H9 (cell line): ENCODE data around the gene SOCS7. TPM values are rescaled to one million over a fixed set of nuclear protein-coding genes. Genes with fewer than 3 reads are reported as not detected.

ENCODE experiments used
- DNase-seq: peaks from one replicate; pipeline ENCODE4 v3.0.0-alpha.2; 2017
- H2AFZ ChIP-seq: one replicate; pipeline ENCODE4 v1.6.1; 2013; ENCODE audit warnings: mild to moderate bottlenecking, low read length, control low read depth, moderate library complexity
- H2AK5ac ChIP-seq: 2 replicates; pipeline ENCODE4 v1.6.1; 2013; ENCODE audit warnings: low read length, control low read depth, mixed read lengths; ENCODE audit not compliant: insufficient read length
- H2BK120ac ChIP-seq: one replicate; pipeline ENCODE4 v1.6.1; 2013; ENCODE audit warnings: low read depth, mild to moderate bottlenecking, low read length, control low read depth, inconsistent platforms; ENCODE audit not compliant: poor library complexity, severe bottlenecking
- H2BK12ac ChIP-seq: 2 replicates; pipeline ENCODE4 v1.6.1; 2013; ENCODE audit warnings: low read length, control low read depth, mixed read lengths, low read depth; ENCODE audit not compliant: insufficient read length
- H2BK15ac ChIP-seq: 2 replicates; pipeline ENCODE4 v1.6.1; 2013; ENCODE audit warnings: low read depth, low read length, control low read depth
- H2BK20ac ChIP-seq: one replicate; pipeline ENCODE4 v1.6.1; 2013; ENCODE audit warnings: low read depth, mild to moderate bottlenecking, low read length, control low read depth, inconsistent platforms; ENCODE audit not compliant: poor library complexity, severe bottlenecking
- H2BK5ac ChIP-seq: 2 replicates; pipeline ENCODE4 v1.6.1; 2013; ENCODE audit warnings: low read length, control low read depth, mixed read lengths; ENCODE audit not compliant: insufficient read length
- H3K14ac ChIP-seq: 2 replicates; pipeline ENCODE4 v1.6.1; 2013; ENCODE audit warnings: low read length, control low read depth; ENCODE audit not compliant: insufficient read depth
- H3K18ac ChIP-seq: 2 replicates; pipeline ENCODE4 v1.6.1; 2013; ENCODE audit warnings: low read depth, mild to moderate bottlenecking, mixed read lengths, low read length, control low read depth; ENCODE audit not compliant: insufficient read length
- H3K23ac ChIP-seq: 2 replicates; pipeline ENCODE4 v1.6.1; 2013; ENCODE audit warnings: low read length, control low read depth, mixed read lengths, low read depth; ENCODE audit not compliant: insufficient read length
- H3K23me2 ChIP-seq: 2 replicates; pipeline ENCODE4 v1.6.1; 2013; ENCODE audit warnings: low read depth, mild to moderate bottlenecking, mixed read lengths, low read length, control low read depth; ENCODE audit not compliant: insufficient read length, poor library complexity, severe bottlenecking
- H3K27ac ChIP-seq: 2 replicates; pipeline ENCODE4 v1.5.1; 2013; ENCODE audit warnings: low read length, control low read depth, mixed read lengths, low read depth; ENCODE audit not compliant: insufficient read length
- H3K27me3 ChIP-seq: 2 replicates; pipeline ENCODE4 v1.6.1; 2013; ENCODE audit warnings: low read length, control low read depth, inconsistent platforms; ENCODE audit not compliant: insufficient read depth
- H3K4ac ChIP-seq: 2 replicates; pipeline ENCODE4 v1.6.1; 2013; ENCODE audit warnings: low read depth, mild to moderate bottlenecking, control low read depth, inconsistent platforms, low read length, moderate library complexity
- H3K4me1 ChIP-seq: 2 replicates; pipeline ENCODE4 v1.6.1; 2013; ENCODE audit warnings: low read length, control low read depth, inconsistent platforms; ENCODE audit not compliant: insufficient read depth
- H3K4me2 ChIP-seq: 2 replicates; pipeline ENCODE4 v1.6.1; 2013; ENCODE audit warnings: low read length, control low read depth, mixed read lengths; ENCODE audit not compliant: insufficient read length, insufficient read depth
- H3K56ac ChIP-seq: 2 replicates; pipeline ENCODE4 v1.6.1; 2013; ENCODE audit warnings: low read depth, mild to moderate bottlenecking, mixed read lengths, low read length, control low read depth; ENCODE audit not compliant: insufficient read length
- H3K79me1 ChIP-seq: 2 replicates; pipeline ENCODE4 v1.6.1; 2013; ENCODE audit warnings: low read depth, mild to moderate bottlenecking, moderate library complexity, low read length, control low read depth, inconsistent platforms; ENCODE audit not compliant: insufficient read depth, poor library complexity, severe bottlenecking
- H3K79me2 ChIP-seq: 2 replicates; pipeline ENCODE4 v1.6.1; 2013; ENCODE audit warnings: low read length, control low read depth, inconsistent platforms; ENCODE audit not compliant: insufficient read depth
- H3K9ac ChIP-seq: 2 replicates; pipeline ENCODE4 v1.6.1; 2013; ENCODE audit warnings: low read length, control low read depth, mixed read lengths; ENCODE audit not compliant: insufficient read length; ENCODE audit errors: extremely low read depth
- H3K9me3 ChIP-seq: one replicate; pipeline ENCODE4 v1.6.1; 2013; ENCODE audit warnings: low read depth, low read length, inconsistent platforms; ENCODE audit not compliant: control insufficient read depth
- H3T11ph ChIP-seq: one replicate; pipeline ENCODE4 v1.6.1; 2013; ENCODE audit warnings: mild to moderate bottlenecking, low read length, control low read depth, inconsistent platforms
- H4K20me1 ChIP-seq: one replicate; pipeline ENCODE4 v1.6.1; 2013; ENCODE audit not compliant: control insufficient read depth, insufficient read length, insufficient read depth
- H4K5ac ChIP-seq: 2 replicates; pipeline ENCODE4 v1.6.1; 2013; ENCODE audit warnings: low read depth, mild to moderate bottlenecking, mixed read lengths, low read length, control low read depth; ENCODE audit not compliant: insufficient read length
- H4K8ac ChIP-seq: replicated peaks from 2 replicates; pipeline ENCODE4 v1.6.1; 2013; ENCODE audit warnings: low read length, control low read depth, mixed read lengths, low read depth; ENCODE audit not compliant: insufficient read length
- H4K91ac ChIP-seq: 2 replicates; pipeline ENCODE4 v1.6.1; 2013; ENCODE audit warnings: low read depth, mild to moderate bottlenecking, moderate library complexity, mixed read lengths, low read length, control low read depth; ENCODE audit not compliant: insufficient read length
- H3K27ac Mint-ChIP-seq, 3 experiments: 2 replicates in 2 of 3; 3 replicates in 1 of 3; pipeline ENCODE4 v1.8.0; 2020 to 2021; ENCODE audit warnings: mixed read lengths in 3 of 3, mild to moderate bottlenecking in 1 of 3, moderate library complexity in 1 of 3
- H3K27me3 Mint-ChIP-seq: 2 replicates; pipeline ENCODE4 v1.8.0; 2021; ENCODE audit warnings: low read depth, mild to moderate bottlenecking, moderate library complexity, mixed read lengths
- H3K36me3 Mint-ChIP-seq, 3 experiments: 2 replicates in 2 of 3; 3 replicates in 1 of 3; pipeline ENCODE4 v1.8.0; 2020 to 2021; ENCODE audit warnings: low read depth in 3 of 3, mixed read lengths in 3 of 3; ENCODE audit not compliant: insufficient read depth in 1 of 3
- H3K4me1 Mint-ChIP-seq, 2 experiments: 2 replicates each; pipeline ENCODE4 v1.8.0; 2020; ENCODE audit warnings: mixed read lengths in 2 of 2
- H3K4me3 Mint-ChIP-seq, 2 experiments: 2 replicates in 1 of 2; 3 replicates in 1 of 2; pipeline ENCODE4 v1.8.0; 2020 to 2021; ENCODE audit warnings: mild to moderate bottlenecking in 2 of 2, mixed read lengths in 2 of 2, moderate library complexity in 1 of 2
- H3K9me3 Mint-ChIP-seq, 2 experiments: 2 replicates in 1 of 2; 3 replicates in 1 of 2; pipeline ENCODE4 v1.8.0; 2020; ENCODE audit warnings: mild to moderate bottlenecking in 2 of 2, mixed read lengths in 2 of 2, moderate library complexity in 1 of 2
- WGBS: extraction: QIAGEN DNeasy Blood & Tissue Kit; methylation state at CpG from one replicate; pipeline ENCODE4 v1.1.7; 2013; ENCODE audit warnings: missing lambda C conversion rate, low lambda C conversion rate, mixed read lengths; ENCODE audit not compliant: insufficient read length; ENCODE audit errors: extremely low coverage; 5-methylcytosine and 5-hydroxymethylcytosine counted together
- total RNA-seq: library from RNA; stranded (reverse); gene quantifications from 2 replicates; pipeline ENCODE4 v1.2.1, GENCODE V29; 2021
- TF ChIP-seq, protein P1 (sequence below): fragments of 200-600 bp; sonication (generic); conservative IDR thresholded peaks from 3 replicates; pipeline ENCODE4 v1.8.0; 2021; ENCODE audit warnings: antibody characterized with exemption, mild to moderate bottlenecking

SOCS7 gene
- total RNA-seq, 1 experiment from 2014 or later, result 31.0 TPM

DNA sequence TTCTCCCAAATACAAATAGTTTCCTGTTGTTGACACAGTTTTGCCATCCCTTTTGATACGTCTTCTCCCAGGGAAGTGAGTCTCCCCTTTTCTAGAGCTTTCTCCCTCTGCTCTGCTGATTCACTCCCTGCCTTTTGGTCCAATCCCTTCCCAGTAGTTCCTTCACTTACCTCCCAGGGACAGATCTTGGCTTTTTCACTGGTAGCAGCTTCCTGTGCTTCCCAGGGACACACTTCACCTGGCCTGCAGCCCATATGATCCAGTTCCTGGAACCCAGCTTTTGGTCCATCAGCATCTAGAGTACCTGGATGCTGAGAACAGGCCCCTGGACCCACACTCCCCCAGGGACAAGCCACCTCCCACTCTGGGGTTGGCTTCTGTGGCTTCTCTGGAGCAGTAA is 23.7 kb upstream of the SOCS7 start:
- Mint-ChIP-seq H3K27me3 (no peaks in the 10 kb centered on the region; the same call in 1 of the 2 replicates), H3K4me3 (no peak overlapping the region), H3K27ac (peak overlapping the region in 1 of 3 experiments; percentile 54; a peak in 1 of 7 replicates), H3K36me3 (peaks cover 3 to 12% (median 7%) of the 10 kb centered on the region in 3 experiments; a peak in 6 of 7 replicates), H3K4me1 (peaks cover 30 to 35% of the 10 kb centered on the region in 2 experiments), H3K9me3 (no peaks in the 10 kb centered on the region)
- peak; percentile 21 for DNase-seq
- H3K27me3 ChIP-seq, result no peaks in the 10 kb centered on the region
- H3K79me1 ChIP-seq, result no peaks in the 10 kb centered on the region
- H4K5ac ChIP-seq, result no peak overlapping the region
- no peak overlapping the region for H3K56ac ChIP-seq
- TF ChIP-seq, protein P1, sequence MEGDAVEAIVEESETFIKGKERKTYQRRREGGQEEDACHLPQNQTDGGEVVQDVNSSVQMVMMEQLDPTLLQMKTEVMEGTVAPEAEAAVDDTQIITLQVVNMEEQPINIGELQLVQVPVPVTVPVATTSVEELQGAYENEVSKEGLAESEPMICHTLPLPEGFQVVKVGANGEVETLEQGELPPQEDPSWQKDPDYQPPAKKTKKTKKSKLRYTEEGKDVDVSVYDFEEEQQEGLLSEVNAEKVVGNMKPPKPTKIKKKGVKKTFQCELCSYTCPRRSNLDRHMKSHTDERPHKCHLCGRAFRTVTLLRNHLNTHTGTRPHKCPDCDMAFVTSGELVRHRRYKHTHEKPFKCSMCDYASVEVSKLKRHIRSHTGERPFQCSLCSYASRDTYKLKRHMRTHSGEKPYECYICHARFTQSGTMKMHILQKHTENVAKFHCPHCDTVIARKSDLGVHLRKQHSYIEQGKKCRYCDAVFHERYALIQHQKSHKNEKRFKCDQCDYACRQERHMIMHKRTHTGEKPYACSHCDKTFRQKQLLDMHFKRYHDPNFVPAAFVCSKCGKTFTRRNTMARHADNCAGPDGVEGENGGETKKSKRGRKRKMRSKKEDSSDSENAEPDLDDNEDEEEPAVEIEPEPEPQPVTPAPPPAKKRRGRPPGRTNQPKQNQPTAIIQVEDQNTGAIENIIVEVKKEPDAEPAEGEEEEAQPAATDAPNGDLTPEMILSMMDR, result no peak
- H3T11ph ChIP-seq, result no peak overlapping the region
- H4K20me1 ChIP-seq, result no peaks in the 10 kb centered on the region
- H3K27ac ChIP-seq, result no peak overlapping the region
- H3K14ac ChIP-seq, result no peak overlapping the region
- H2BK5ac ChIP-seq, result no peak overlapping the region
- peaks cover 3% of the 10 kb centered on the region; the same call in 1 of the 2 replicates for H3K4me1 ChIP-seq
- H2AFZ ChIP-seq, result no peak overlapping the region
- H3K9me3 ChIP-seq, result no peaks in the 10 kb centered on the region
- no peak overlapping the region for H3K4me2 ChIP-seq
- no peak overlapping the region for H3K23ac ChIP-seq
- H3K79me2 ChIP-seq, result no peaks in the 10 kb centered on the region
- no peaks in the 10 kb centered on the region for H3K23me2 ChIP-seq
- H3K4ac ChIP-seq, result no peak overlapping the region
- H3K9ac ChIP-seq, result no peak overlapping the region
- no peak overlapping the region for H2BK20ac ChIP-seq
- no peak overlapping the region for H2BK15ac ChIP-seq
- WGBS, result no CpG with 5 or more reads among the region's 1 CpG
- no peak overlapping the region for H3K18ac ChIP-seq
- no peak overlapping the region for H2AK5ac ChIP-seq
- no peak overlapping the region for H4K8ac ChIP-seq
- H2BK120ac ChIP-seq, result no peak overlapping the region
- H4K91ac ChIP-seq, result no peak overlapping the region
- no peak overlapping the region for H2BK12ac ChIP-seq
